GM23248 (cell line): ENCODE data around the gene DNLZ.

Source experiments
- EZH2 ChIP-seq: fragments of 200-600 bp; sonication (generic); IDR thresholded peaks from 2 replicates; pipeline ENCODE4 v1.6.1; 2018; ENCODE audit warnings: antibody characterized with exemption, mild to moderate bottlenecking; ENCODE audit not compliant: insufficient read depth, poor library complexity, severe bottlenecking
- EZH2phosphoT487 ChIP-seq: fragments of 200-600 bp; sonication (generic); IDR thresholded peaks from 2 replicates; pipeline ENCODE4 v1.6.1; 2018; ENCODE audit warnings: antibody characterized with exemption, moderate library complexity, mild to moderate bottlenecking, low read depth; ENCODE audit not compliant: insufficient read depth

- TF ChIP-seq EZH2phosphoT487 (no peak), EZH2 (no peak)
These were observed 22.4 kb downstream of the DNLZ start for GRCh38 chr9:136341042-136341655.
